SK-N-SH treated with all-trans-retinoic acid at 6 μM for 48 hours (cell line): ENCODE results near the gene TMEM35A.

Experiments used
- ATAC-seq: fragments of 200-7000 bp; cut with Tn5 transposase; 3 replicates; pipeline ENCODE4 v1.9.1; 2020; ENCODE audit warnings: mild to moderate bottlenecking, moderate library complexity
- ARNTL ChIP-seq: fragments of 450-650 bp; formaldehyde crosslinking; IDR thresholded peaks from 2 replicates; pipeline ENCODE4 v1.5.0; 2020; ENCODE audit warnings: low read depth, mild to moderate bottlenecking, moderate library complexity, borderline replicate concordance
- BACH2 ChIP-seq: fragments of 250-450 bp; sonication (Bioruptor Pico); IDR thresholded peaks from 2 replicates; pipeline ENCODE4 v1.9.0; 2021; ENCODE audit warnings: mild to moderate bottlenecking, borderline replicate concordance
- CSDC2 ChIP-seq: fragments of 250-450 bp; sonication (Bioruptor Pico); IDR thresholded peaks from 2 replicates; pipeline ENCODE4 v1.5.0; 2020; ENCODE audit warnings: mild to moderate bottlenecking, moderate library complexity
- ESRRG ChIP-seq: fragments of 250-450 bp; sonication (Bioruptor Pico); IDR thresholded peaks from 2 replicates; pipeline ENCODE4 v1.6.1; 2021; ENCODE audit warnings: mild to moderate bottlenecking
- ISL1 ChIP-seq: fragments of 250-450 bp; sonication (Bioruptor Pico); IDR thresholded peaks from 2 replicates; pipeline ENCODE4 v2.1.2; 2022; ENCODE audit warnings: mild to moderate bottlenecking, moderate library complexity
- OSR1 ChIP-seq: fragments of 250-450 bp; sonication (Bioruptor Pico); IDR thresholded peaks from 2 replicates; pipeline ENCODE4 v1.8.0; 2022; ENCODE audit warnings: moderate library complexity, mild to moderate bottlenecking, inconsistent platforms
- POU6F1 ChIP-seq: fragments of 250-450 bp; sonication (Bioruptor Pico); IDR thresholded peaks from 2 replicates; pipeline ENCODE4 v1.8.0; 2021; ENCODE audit warnings: low read depth, mild to moderate bottlenecking, moderate library complexity, borderline replicate concordance
- PPARA ChIP-seq: fragments of 250-450 bp; sonication (Bioruptor Pico); IDR thresholded peaks from 2 replicates; pipeline ENCODE4 v1.5.0; 2020; ENCODE audit warnings: mild to moderate bottlenecking, borderline replicate concordance
- RARB ChIP-seq: fragments of 250-450 bp; sonication (Bioruptor Pico); IDR thresholded peaks from 2 replicates; pipeline ENCODE4 v1.8.0; 2021; ENCODE audit warnings: mild to moderate bottlenecking, moderate library complexity
- SNAI2 ChIP-seq: fragments of 250-450 bp; sonication (Bioruptor Pico); IDR thresholded peaks from 2 replicates; pipeline ENCODE4 v1.5.0; 2020; ENCODE audit warnings: mild to moderate bottlenecking, moderate library complexity
- TCF4 ChIP-seq: fragments of 250-450 bp; sonication (Bioruptor Pico); IDR thresholded peaks from 2 replicates; pipeline ENCODE4 v1.8.0; 2021; ENCODE audit warnings: mild to moderate bottlenecking, moderate library complexity, borderline replicate concordance
- TOX ChIP-seq: fragments of 250-450 bp; sonication (Bioruptor Pico); IDR thresholded peaks from 2 replicates; pipeline ENCODE4 v1.8.0; 2021; ENCODE audit warnings: mild to moderate bottlenecking, moderate library complexity, borderline replicate concordance
- TSHZ2 ChIP-seq: fragments of 250-450 bp; sonication (Bioruptor Pico); IDR thresholded peaks from 2 replicates; pipeline ENCODE4 v1.5.0; 2020; ENCODE audit warnings: mild to moderate bottlenecking, moderate library complexity
- ZC3H10 ChIP-seq: fragments of 250-450 bp; sonication (Bioruptor Pico); IDR thresholded peaks from 2 replicates; pipeline ENCODE4 v1.5.1; 2021; ENCODE audit warnings: mild to moderate bottlenecking, moderate library complexity
- ZFP3 ChIP-seq: fragments of 250-450 bp; sonication (Bioruptor Pico); IDR thresholded peaks from 2 replicates; pipeline ENCODE4 v1.5.0; 2020; ENCODE audit warnings: mild to moderate bottlenecking, moderate library complexity
- ZFP30 ChIP-seq: fragments of 450-650 bp; formaldehyde crosslinking; IDR thresholded peaks from 2 replicates; pipeline ENCODE4 v1.5.0; 2022; ENCODE audit warnings: mild to moderate bottlenecking, moderate library complexity
- ZNF565 ChIP-seq: fragments of 450-650 bp; formaldehyde crosslinking; conservative IDR thresholded peaks from 2 replicates; pipeline ENCODE4 v1.5.0; 2020; ENCODE audit warnings: low read depth, mild to moderate bottlenecking, moderate library complexity
- ZNF70 ChIP-seq: fragments of 450-650 bp; formaldehyde crosslinking; IDR thresholded peaks from 2 replicates; pipeline ENCODE4 v1.5.0; 2020; ENCODE audit warnings: mild to moderate bottlenecking, moderate library complexity
- ZNF8 ChIP-seq: fragments of 450-650 bp; formaldehyde crosslinking; IDR thresholded peaks from 2 replicates; pipeline ENCODE4 v1.5.0; 2020; ENCODE audit warnings: mild to moderate bottlenecking, moderate library complexity
- TF ChIP-seq, protein P1 (sequence below): fragments of 250-450 bp; sonication (Bioruptor Pico); IDR thresholded peaks from 2 replicates; pipeline ENCODE4 v1.5.1; 2021; ENCODE audit warnings: mild to moderate bottlenecking, moderate library complexity

The TMEM35A gene

DNA sequence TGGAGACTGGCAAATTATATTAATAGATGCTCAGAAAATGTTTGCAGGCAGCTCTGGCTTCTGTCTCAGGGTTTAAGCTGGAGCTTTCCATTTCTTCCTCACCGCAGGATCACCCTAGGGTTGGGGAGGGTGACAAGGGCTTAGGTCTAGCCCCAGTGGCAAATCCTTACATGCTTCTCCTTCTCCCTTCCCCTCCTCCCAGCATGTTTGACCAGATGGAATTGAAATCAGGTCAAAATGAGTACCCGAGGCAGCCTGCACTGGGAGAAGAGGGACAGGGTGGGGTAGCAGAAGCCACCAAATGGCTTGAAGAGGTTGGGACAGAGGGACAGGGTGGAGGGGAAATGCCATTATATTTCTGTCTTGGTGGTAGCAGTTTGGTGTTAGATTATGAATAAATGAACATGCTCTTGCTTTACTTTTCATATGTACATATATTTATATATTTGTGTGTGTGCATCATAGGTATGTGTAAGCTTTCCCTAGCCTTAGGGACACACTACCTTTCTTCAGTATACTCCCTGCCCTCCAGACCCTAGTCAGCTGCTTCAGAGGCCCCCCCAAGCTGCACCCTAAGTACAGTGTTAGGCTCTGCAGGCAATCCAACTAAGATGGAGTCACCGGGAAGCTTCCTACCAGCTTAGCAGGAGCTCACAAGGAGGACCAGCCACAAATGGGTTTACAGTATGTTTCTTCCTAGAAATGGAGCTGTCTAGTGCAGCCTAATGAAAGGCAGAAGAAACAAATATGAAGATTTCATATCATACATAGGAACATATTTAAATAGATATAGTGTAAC is 1.8 kb downstream of the TMEM35A start:
- no peak for ATAC-seq

DNA sequence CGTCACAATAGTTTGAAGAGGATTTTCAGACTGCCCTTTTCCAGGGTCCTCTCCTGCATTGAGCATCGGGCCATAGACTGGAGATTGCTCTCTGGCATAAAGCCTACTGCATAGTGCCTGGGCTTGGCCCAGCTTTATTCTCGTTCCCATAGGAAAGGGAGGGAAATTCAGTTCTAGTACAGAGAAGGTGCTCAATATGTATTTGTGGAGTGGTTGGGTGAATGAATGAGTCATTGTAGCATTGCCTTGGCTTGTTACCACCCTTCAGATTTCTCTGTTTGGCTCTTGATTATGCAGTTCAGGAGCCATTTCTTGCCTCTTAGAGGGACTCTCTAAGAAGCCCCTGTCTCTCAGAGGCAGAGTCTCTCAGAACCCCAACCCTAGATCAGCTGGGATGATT is 2.6 kb downstream of the TMEM35A start:
- no peak for ATAC-seq
- no peak for TF ChIP-seq ZFP3
- TF ChIP-seq RARB (CRISPR knock-in tag): no peak
- no peak for TF ChIP-seq ESRRG (CRISPR knock-in tag)
- no peak for TF ChIP-seq ISL1 (CRISPR knock-in tag)
- TF ChIP-seq TOX: no peak
- TF ChIP-seq PPARA (CRISPR knock-in tag): no peak
- TF ChIP-seq ZC3H10 (CRISPR knock-in tag): no peak
- TF ChIP-seq, all 23 proteins: peak for 0

More for the DNA sequence above, 1.8 kb downstream of the TMEM35A start:
- TF ChIP-seq ARNTL (CRISPR knock-in tag) (no peak), TSHZ2 (CRISPR knock-in tag) (no peak), TCF4 (CRISPR knock-in tag) (no peak), SNAI2 (CRISPR knock-in tag) (no peak), ZNF70 (CRISPR knock-in tag) (no peak)
- TF ChIP-seq, protein P1, sequence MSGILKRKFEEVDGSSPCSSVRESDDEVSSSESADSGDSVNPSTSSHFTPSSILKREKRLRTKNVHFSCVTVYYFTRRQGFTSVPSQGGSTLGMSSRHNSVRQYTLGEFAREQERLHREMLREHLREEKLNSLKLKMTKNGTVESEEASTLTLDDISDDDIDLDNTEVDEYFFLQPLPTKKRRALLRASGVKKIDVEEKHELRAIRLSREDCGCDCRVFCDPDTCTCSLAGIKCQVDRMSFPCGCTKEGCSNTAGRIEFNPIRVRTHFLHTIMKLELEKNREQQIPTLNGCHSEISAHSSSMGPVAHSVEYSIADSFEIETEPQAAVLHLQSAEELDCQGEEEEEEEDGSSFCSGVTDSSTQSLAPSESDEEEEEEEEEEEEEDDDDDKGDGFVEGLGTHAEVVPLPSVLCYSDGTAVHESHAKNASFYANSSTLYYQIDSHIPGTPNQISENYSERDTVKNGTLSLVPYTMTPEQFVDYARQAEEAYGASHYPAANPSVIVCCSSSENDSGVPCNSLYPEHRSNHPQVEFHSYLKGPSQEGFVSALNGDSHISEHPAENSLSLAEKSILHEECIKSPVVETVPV (CRISPR knock-in tag): no peak

GRCh38 chrX:101091817-101092216 is 13.1 kb downstream of the TMEM35A start:
- TF ChIP-seq ZNF565: no peak
- TF ChIP-seq ZNF70 (CRISPR knock-in tag): no peak
- no peak for TF ChIP-seq CSDC2
- TF ChIP-seq ZC3H10 (CRISPR knock-in tag): no peak
- TF ChIP-seq ZFP30 (CRISPR knock-in tag): no peak
- no peak for TF ChIP-seq ARNTL (CRISPR knock-in tag)
- no peak for TF ChIP-seq ISL1 (CRISPR knock-in tag)
- no peak for TF ChIP-seq TOX
- TF ChIP-seq TSHZ2 (CRISPR knock-in tag): no peak
- no peak for TF ChIP-seq OSR1
- TF ChIP-seq, protein P1 (CRISPR knock-in tag): no peak
- no peak for TF ChIP-seq ESRRG (CRISPR knock-in tag)
- TF ChIP-seq BACH2 (CRISPR knock-in tag): no peak
- TF ChIP-seq ZNF8 (CRISPR knock-in tag): no peak
- no peak for TF ChIP-seq POU6F1
- no peak for ATAC-seq
